ENCODE results near the gene KIF1B. TPM values are rescaled to one million over a fixed set of nuclear protein-coding genes. Genes with fewer than 3 reads are reported as not detected.

The KIF1B gene
- total RNA-seq, 4 donors from 2014 or later: 46.7 to 61.8 (median 51.4) TPM

DNA sequence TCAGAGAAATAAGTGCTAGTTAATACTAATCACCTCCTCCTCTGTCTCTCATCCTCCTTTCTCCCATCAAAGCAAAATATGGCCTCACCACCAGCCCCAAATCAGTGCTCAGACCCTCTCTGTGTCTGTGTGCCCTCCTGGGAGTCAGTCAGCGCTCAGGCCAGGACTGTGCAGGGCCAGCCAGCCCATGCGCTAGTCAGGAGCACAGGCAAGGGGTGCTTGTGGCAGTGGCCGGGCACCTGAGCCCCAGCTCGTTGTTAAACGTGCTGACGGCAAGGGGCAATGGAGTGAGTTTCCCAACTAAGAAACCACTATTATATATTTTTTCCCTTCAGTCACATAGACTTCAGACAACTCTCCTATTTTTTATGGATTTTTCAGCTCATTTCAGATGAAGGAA lies 169.3 kb downstream of the KIF1B start:
- TF ChIP-seq, protein P1, sequence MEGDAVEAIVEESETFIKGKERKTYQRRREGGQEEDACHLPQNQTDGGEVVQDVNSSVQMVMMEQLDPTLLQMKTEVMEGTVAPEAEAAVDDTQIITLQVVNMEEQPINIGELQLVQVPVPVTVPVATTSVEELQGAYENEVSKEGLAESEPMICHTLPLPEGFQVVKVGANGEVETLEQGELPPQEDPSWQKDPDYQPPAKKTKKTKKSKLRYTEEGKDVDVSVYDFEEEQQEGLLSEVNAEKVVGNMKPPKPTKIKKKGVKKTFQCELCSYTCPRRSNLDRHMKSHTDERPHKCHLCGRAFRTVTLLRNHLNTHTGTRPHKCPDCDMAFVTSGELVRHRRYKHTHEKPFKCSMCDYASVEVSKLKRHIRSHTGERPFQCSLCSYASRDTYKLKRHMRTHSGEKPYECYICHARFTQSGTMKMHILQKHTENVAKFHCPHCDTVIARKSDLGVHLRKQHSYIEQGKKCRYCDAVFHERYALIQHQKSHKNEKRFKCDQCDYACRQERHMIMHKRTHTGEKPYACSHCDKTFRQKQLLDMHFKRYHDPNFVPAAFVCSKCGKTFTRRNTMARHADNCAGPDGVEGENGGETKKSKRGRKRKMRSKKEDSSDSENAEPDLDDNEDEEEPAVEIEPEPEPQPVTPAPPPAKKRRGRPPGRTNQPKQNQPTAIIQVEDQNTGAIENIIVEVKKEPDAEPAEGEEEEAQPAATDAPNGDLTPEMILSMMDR (IDR thresholded peaks at IDR 0.05; ENCODE audit: low read depth): no peak

DNA sequence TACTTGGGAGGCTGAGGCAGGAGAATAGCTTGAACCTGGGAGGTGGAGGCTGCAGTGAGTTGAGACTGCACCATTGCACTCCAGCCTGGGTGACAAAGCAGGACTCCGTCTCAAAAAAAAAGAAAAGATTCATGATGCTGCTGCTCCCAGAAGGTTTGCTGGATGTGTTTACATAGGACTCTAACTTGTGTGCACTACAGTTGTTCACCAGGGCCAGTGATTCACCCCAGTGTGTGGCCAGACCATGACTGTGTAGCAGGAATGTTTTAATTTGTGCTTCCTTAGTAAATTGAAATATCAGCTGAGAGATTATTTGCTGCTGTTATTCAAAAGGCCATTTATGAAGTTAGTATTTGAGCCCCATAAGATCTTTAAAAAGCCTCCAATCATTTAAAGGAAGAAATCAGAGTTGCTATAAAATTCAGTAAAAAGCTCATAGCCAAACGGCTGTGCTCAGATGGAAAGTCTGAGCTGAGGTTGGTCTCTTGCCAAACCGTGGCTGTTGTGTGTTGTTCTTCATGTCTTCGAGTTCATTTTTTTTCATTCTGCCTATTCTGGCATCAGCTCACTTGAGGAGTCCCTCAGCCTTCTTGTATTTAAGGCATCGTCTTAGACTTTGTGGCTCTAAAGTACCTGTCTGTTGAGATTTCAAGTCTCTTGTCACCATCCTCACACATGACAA lies 170.4 kb downstream of the KIF1B start:
- TF ChIP-seq, protein P1 (IDR thresholded peaks at IDR 0.05; ENCODE audit: low read depth): no peak

DNA sequence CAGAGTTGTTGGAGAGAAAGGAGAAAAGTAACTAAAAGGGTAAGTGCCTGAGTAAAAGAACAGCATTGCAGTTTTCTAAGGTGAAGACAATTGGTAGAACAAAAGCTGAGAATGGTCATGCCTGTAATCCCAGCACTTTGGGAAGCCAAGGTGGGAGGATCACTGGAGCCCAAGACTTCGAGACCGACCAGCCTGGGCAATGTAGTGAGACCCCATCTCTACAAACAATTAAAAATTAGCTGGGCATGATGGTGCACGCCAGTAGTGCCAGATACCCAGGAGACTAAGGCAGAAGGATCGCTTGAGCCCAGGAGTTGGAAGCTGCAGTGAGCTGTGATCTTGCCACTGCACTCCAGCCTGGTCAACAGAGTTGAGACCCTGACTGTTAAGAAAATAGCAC lies 173.3 kb downstream of the KIF1B start:
- TF ChIP-seq, protein P1 (IDR thresholded peaks at IDR 0.05; ENCODE audit: low read depth): no peak

DNA sequence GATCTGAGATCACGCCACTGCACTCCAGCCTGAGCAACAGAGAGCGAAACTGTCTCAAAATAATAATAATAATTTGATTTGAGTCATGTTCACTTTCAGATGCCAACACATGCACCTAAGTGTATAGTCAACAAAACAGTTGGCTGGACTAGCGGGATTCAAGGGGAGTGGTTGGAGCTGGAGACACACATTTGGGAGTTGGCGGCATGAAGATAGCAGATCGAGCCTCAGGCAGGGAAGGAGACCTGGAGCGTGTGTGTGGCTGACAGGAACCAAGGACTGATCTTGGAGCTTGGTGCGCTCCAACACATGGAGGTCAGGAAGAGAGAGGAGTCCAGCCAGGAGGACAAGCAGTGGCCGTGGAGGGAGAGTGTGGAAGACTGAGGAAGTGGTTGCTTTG lies 173.8 kb downstream of the KIF1B start:
- TF ChIP-seq, protein P1 (IDR thresholded peaks at IDR 0.05; ENCODE audit: low read depth): no peak

DNA sequence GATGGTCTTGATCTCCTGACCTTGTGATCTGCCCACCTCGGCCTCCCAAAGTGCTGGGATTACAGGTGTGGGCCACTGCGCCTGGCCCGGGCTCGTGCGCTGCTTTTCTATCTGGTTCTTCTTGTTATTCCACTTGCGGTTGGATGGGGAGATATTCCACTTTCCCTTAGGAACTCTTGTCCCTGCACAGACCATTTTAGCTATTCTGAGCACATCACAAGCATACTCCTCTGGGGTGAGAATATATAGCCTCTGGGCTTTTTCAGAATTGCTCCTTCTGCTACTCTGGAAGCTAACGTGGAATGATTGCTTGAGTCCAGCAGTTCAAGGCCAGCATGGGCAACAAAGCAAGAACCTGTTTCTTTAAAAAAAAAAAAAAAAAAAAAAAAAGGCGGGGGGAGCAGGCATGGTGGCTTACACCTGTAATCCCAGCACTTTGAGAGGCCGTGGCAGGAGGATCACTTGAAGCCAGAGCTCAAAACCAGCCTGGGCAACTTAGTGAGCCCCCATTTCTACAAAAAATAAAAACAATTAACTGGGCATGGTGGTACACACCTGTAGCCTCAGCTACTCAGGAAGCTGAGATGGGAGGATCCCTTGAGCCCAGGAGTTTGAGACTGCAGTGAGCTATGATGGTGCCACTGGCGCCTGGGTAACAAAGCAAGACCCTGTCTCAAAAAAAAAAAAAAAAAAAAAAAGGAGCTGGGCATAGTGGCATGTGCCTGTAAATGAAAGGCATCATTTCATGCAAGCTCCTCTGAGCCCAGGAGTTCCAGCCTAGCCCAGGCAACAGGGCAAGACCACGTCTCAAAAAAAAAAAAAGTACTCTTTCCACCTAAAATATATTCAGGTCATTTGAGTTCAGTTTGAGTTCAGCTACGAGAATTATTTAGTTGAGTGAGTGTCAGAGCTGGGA lies 176.6 kb downstream of the KIF1B start:
- TF ChIP-seq, protein P1 (IDR thresholded peaks at IDR 0.05; ENCODE audit: low read depth): no peak

DNA sequence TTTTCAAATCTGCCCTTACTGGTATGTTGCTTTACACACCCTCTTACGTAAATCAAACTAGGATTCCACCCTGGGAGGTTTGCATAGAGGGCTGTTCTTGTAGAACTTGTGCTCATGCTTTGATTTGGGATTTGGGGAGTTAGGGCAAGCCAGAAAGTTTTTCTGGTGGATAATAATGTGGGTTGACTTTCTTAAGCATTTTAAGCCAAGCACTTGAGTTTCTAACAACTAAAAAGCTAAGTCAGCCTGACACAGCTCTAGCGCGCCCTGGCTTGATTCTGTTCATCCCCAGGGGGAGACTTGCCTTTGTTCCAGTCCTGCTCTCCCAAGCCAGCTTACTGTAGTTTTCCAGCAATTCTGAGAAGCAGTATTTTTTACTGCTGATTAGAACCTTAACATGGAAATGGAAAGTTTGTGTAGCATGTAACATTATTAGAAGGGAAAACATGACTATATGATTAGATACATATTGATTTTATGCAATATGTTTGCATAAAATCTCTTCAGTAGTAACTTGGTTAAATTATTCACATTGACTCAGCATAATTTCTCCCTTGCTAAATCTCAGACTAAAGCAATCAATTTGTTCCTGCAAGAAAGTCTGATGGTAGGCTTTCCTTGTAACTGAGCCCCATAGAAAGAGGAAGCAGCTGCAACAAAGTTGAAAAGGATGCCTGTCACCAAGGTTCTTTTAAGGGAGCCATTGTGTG lies 177.5 kb downstream of the KIF1B start:
- TF ChIP-seq, protein P1 (IDR thresholded peaks at IDR 0.05; ENCODE audit: low read depth): no peak

DNA sequence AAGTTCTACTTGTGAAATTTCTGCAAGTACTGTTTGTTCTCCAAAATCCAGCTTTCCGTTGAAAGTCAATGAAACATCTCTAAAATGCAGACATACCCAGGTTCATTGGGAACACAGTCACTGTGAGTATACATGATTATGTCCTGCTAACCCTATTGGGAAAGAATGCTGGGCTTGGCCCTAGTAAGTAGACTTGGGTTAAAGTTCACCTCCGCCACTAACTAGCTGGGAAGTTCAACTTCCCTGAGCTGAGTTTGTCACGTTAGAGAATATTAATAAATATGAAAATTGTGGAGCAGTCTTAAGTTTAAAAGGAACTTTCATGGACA lies 178.0 kb downstream of the KIF1B start:
- TF ChIP-seq, protein P1 (IDR thresholded peaks at IDR 0.05; ENCODE audit: low read depth): no peak

Measured in subcutaneous adipose tissue (tissue), 4 donors.